ENCODE results near the gene ATP6V0E1.

The ATP6V0E1 gene

DNA sequence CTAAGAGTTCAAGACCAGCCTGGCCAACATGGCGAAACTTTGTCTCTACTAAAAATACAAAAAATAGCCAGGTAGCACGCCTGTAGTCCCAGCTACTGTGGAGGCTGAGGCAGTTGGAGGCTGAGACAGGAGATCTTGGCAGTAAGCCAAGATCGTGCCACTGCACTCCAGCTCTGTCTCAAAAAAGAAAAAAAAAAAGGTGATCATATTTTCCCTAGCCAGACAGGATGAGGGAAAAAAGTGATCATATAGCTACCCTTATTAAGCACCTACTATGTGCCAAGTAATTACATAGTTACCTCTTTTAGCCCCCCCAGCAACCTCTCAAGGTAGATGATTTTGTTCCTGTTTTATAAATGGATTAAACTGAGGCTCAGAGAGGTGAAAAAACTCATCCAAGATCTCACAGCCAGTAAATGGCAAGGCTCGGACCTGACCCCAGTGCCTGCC lies 42.5 kb upstream of the ATP6V0E1 start:
- DNase-seq (ENCODE audit: low read depth) = no peak
- no peak overlapping the region for H3K4me3 ChIP-seq (ENCODE audit: low read depth, low read length)
- TF ChIP-seq, protein P1, sequence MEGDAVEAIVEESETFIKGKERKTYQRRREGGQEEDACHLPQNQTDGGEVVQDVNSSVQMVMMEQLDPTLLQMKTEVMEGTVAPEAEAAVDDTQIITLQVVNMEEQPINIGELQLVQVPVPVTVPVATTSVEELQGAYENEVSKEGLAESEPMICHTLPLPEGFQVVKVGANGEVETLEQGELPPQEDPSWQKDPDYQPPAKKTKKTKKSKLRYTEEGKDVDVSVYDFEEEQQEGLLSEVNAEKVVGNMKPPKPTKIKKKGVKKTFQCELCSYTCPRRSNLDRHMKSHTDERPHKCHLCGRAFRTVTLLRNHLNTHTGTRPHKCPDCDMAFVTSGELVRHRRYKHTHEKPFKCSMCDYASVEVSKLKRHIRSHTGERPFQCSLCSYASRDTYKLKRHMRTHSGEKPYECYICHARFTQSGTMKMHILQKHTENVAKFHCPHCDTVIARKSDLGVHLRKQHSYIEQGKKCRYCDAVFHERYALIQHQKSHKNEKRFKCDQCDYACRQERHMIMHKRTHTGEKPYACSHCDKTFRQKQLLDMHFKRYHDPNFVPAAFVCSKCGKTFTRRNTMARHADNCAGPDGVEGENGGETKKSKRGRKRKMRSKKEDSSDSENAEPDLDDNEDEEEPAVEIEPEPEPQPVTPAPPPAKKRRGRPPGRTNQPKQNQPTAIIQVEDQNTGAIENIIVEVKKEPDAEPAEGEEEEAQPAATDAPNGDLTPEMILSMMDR (IDR thresholded peaks at IDR 0.05; ENCODE audit: control insufficient read depth, extremely low read depth, insufficient read depth) = no peak

DNA sequence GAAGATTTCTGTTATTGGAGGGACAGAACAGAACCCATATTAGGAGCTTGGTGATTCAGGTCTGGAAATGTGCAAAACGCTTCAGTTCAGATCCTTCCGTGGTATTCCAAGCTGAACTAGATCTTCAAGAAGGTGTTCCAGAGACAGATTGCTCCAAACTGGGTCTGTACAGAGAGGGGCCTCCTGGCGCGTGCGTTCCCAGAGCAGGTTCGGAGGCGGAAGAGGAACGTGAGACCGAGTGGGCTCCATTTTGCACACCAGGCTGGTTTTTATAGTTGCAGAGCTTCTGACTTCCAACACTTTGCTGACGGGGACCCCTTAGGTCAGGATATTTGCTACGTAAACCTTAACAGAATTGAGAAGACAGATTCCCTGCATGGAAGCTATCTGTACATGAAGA lies 41.0 kb upstream of the ATP6V0E1 start:
- DNase-seq (ENCODE audit: low read depth) = no peak
- TF ChIP-seq, protein P1 (IDR thresholded peaks at IDR 0.05; ENCODE audit: control insufficient read depth, extremely low read depth, insufficient read depth) = no peak
- no peak overlapping the region for H3K4me3 ChIP-seq (ENCODE audit: low read depth, low read length)

DNA sequence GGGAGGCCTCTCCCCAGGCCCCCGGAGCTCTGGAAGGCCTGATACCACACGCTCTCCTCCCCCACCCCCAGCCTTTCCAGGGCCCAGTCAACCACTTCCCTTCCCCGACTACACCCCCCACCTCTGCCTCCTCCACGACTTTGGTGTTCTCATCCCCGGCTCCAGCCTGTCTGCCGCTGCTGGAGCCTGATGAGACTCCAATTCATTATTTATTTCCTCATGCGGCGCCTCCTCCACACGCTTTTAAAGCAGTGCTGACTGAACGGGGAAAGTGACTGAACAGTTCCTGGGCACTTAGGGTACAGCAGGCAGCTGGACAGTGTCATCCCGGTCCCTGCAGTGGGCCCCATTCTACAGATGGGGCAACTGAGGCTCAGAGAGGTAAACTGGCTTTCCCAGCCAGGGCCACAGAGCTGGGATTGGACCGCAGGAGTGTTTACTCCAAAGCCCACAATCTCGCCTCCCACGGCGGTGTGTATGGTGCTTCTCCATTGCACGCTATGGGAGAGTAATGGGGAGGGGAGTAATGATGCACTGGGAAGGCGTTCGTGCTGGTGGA lies 40.2 kb upstream of the ATP6V0E1 start:
- TF ChIP-seq, protein P1 (IDR thresholded peaks at IDR 0.05; ENCODE audit: control insufficient read depth, extremely low read depth, insufficient read depth) = no peak
- H3K4me3 ChIP-seq (ENCODE audit: low read depth, low read length) = no peak overlapping the region
- DNase-seq (ENCODE audit: low read depth) = no peak

DNA sequence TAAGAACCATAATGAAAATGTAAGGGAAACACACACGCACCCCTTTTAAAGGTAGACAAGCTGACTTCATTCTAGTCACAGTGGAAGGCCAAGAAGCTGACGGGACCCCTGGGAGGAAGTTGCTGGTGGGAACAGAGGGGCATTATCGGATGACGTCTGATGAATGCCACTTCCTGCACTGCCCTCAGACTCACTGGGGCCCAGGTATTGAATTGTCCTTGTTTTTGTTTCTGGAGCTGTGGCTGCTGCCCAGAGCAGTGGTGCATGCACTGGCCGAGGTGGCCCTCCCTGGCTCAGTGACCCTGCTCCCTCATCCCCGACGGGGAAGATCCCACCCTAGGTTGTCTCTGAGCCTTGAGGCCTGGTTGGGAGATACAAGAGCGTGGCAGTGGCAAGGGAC lies 39.7 kb upstream of the ATP6V0E1 start:
- TF ChIP-seq, protein P1 (IDR thresholded peaks at IDR 0.05; ENCODE audit: control insufficient read depth, extremely low read depth, insufficient read depth) = no peak
- no peak for DNase-seq (ENCODE audit: low read depth)
- no peak overlapping the region for H3K4me3 ChIP-seq (ENCODE audit: low read depth, low read length)

DNA sequence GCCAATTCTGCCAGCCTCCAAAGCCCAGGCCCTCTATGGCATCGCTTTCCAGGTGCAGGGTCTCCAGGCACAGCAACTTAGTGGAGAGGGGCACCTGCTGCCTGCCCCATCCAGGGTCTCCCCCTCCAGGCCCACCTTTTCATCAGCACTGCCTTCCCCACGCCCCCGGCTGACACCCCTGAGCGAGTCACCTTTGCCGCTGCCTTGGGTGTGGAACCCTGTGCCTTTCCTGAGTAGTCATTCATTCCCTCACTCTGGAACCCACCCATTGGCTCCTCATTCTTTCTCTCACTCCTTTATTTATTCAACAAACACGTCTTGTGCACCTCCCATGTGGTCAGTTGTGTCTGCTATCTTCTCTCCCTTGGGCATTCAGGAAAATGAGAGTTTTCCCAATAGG lies 38.8 kb upstream of the ATP6V0E1 start:
- TF ChIP-seq, protein P1 (IDR thresholded peaks at IDR 0.05; ENCODE audit: control insufficient read depth, extremely low read depth, insufficient read depth) = no peak
- H3K4me3 ChIP-seq (ENCODE audit: low read depth, low read length) = no peak overlapping the region
- DNase-seq (ENCODE audit: low read depth) = no peak

DNA sequence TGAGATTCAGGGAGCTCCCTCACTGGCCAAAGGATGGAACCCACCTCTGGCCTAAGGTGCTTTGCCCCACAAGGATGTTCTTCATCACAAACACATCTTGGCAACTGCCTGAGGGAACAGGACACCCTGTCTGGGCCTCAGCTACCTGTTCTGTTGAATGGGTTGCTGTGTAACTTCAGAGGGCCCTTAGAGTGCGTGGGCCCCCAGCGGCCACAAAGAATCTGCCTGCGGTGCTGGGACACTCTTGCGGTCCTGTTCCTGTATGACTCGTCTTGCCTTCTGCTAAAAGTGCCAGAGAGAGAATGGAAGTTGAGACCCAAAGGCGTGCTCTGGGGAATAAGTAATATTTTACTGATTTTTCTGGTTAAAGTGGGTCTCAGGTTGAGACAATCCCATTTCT lies 38.4 kb upstream of the ATP6V0E1 start:
- no peak overlapping the region for H3K4me3 ChIP-seq (ENCODE audit: low read depth, low read length)
- DNase-seq (ENCODE audit: low read depth) = no peak
- TF ChIP-seq, protein P1 (IDR thresholded peaks at IDR 0.05; ENCODE audit: control insufficient read depth, extremely low read depth, insufficient read depth) = no peak

DNA sequence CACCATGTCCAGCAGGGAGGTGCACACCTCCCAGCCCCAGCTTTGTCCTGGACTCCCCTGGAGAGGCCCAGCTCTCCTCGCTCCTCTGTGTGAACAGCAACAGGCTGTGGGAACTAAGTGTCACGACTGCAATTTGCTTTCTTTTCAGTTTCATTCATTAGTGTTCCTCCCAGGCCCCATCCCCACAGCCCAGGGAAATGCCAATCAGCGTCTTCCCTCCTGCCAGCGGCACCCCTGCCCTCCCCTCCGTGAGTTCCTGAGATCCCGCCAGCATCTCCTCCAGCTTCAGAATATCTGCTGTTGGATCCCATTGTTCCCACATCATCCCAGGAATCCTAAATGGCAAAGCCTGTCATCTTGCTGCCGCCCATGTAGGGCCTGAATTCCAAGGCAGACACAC lies 37.4 kb upstream of the ATP6V0E1 start:
- TF ChIP-seq, protein P1 (IDR thresholded peaks at IDR 0.05; ENCODE audit: control insufficient read depth, extremely low read depth, insufficient read depth) = no peak
- no peak overlapping the region for H3K4me3 ChIP-seq (ENCODE audit: low read depth, low read length)
- no peak for DNase-seq (ENCODE audit: low read depth)

Data from LNCaP clone FGC (cell line).